Measurements from ENCODE around the gene PELI1. TPM values are rescaled to one million over a fixed set of nuclear protein-coding genes. Genes with fewer than 3 reads are reported as not detected.

PELI1 gene
- total and polyA plus RNA-seq, 2 experiments from 2014 or later: 2.8 to 7.8 TPM

- TF ChIP-seq EZH2phosphoT487 (IDR thresholded peaks at IDR 0.05; ENCODE audit: insufficient read depth, low read depth) (peak; percentile 77; the same call in 1 of the 2 replicates), EZH2 (IDR thresholded peaks at IDR 0.05; ENCODE audit: insufficient read depth, poor library complexity, severe bottlenecking) (no peak)
- H3K36me3 ChIP-seq (ENCODE audit: low read depth): no peaks in the 10 kb centered on the region
- H3K9ac ChIP-seq: no peak overlapping the region
- no peaks in the 10 kb centered on the region for H4K20me1 ChIP-seq (ENCODE audit: insufficient read depth)
- no peak overlapping the region for H2AFZ ChIP-seq
- peaks cover 26% of the 10 kb centered on the region for H3K79me2 ChIP-seq (ENCODE audit: insufficient read depth)
- in situ Hi-C loops (cut with MboI): no loop called here
- H3K4me2 ChIP-seq (ENCODE audit: unreplicated experiment): peak overlapping the region; percentile 51
- peaks cover 11% of the 10 kb centered on the region for H3F3A ChIP-seq (ENCODE audit: insufficient read depth)
- 8 to 12% methylated on average over 1 of the region's 1 CpG for WGBS, 2 experiments (ENCODE audit: low coverage in 1 of 2, low lambda C conversion rate in 2 of 2, missing lambda C conversion rate in 2 of 2)
- H3K27ac ChIP-seq: peak overlapping the region; percentile 20; the same call in 1 of the 2 replicates
- peak overlapping the region; percentile 32 for H3K4me3 ChIP-seq
- H3K9me2 ChIP-seq (ENCODE audit: insufficient read depth): no peaks in the 10 kb centered on the region
- no peaks in the 10 kb centered on the region for H3K9me3 ChIP-seq (ENCODE audit: low read depth)
- no peaks in the 10 kb centered on the region for H3K27me3 ChIP-seq (replicated peaks; ENCODE audit: insufficient read depth)
- peaks cover 26% of the 10 kb centered on the region for H3K4me1 ChIP-seq (ENCODE audit: insufficient read depth)
- peak; percentile 85 for DNase-seq
Measured at GRCh38 chr2:64114063-64114911, 29.9 kb downstream of the PELI1 start.

GRCh38 chr2:64112016-64112415 is 32.2 kb downstream of the PELI1 start:
- no peaks in the 10 kb centered on the region for H3K9me3 ChIP-seq (ENCODE audit: low read depth)
- in situ Hi-C loops (cut with MboI): no loop called here
- whole genome bisulfite sequencing, 2 experiments (ENCODE audit: low coverage in 1 of 2, low lambda C conversion rate in 2 of 2, missing lambda C conversion rate in 2 of 2): 88% methylated on average over 4 of the region's 4 CpGs
- TF ChIP-seq EZH2phosphoT487 (IDR thresholded peaks at IDR 0.05; ENCODE audit: insufficient read depth, low read depth): no peak
- TF ChIP-seq EZH2 (IDR thresholded peaks at IDR 0.05; ENCODE audit: insufficient read depth, poor library complexity, severe bottlenecking): no peak
- H3K4me2 ChIP-seq (ENCODE audit: unreplicated experiment): no peak overlapping the region
- DNase-seq: no peak
- H3K27ac ChIP-seq: no peak overlapping the region
- no peaks in the 10 kb centered on the region for H3K9me2 ChIP-seq (ENCODE audit: insufficient read depth)
- no peaks in the 10 kb centered on the region for H3K36me3 ChIP-seq (ENCODE audit: low read depth)
- no peaks in the 10 kb centered on the region for H3K27me3 ChIP-seq (replicated peaks; ENCODE audit: insufficient read depth)
- H3K9ac ChIP-seq: no peak overlapping the region
- H4K20me1 ChIP-seq (ENCODE audit: insufficient read depth): no peaks in the 10 kb centered on the region
- peaks cover 11% of the 10 kb centered on the region for H3F3A ChIP-seq (ENCODE audit: insufficient read depth)
- no peak overlapping the region for H2AFZ ChIP-seq
- peaks cover 30% of the 10 kb centered on the region for H3K79me2 ChIP-seq (ENCODE audit: insufficient read depth)
- peaks cover 26% of the 10 kb centered on the region for H3K4me1 ChIP-seq (ENCODE audit: insufficient read depth)
- H3K4me3 ChIP-seq: no peak overlapping the region

GRCh38 chr2:64111426-64111825 is 32.8 kb downstream of the PELI1 start:
- WGBS, 2 experiments (ENCODE audit: low coverage in 1 of 2, low lambda C conversion rate in 2 of 2, missing lambda C conversion rate in 2 of 2): 95 to 98% methylated on average over 2 of the region's 2 CpGs
- no peaks in the 10 kb centered on the region for H3K27me3 ChIP-seq (replicated peaks; ENCODE audit: insufficient read depth)
- no peak overlapping the region for H3K27ac ChIP-seq
- TF ChIP-seq EZH2 (IDR thresholded peaks at IDR 0.05; ENCODE audit: insufficient read depth, poor library complexity, severe bottlenecking): no peak
- TF ChIP-seq EZH2phosphoT487 (IDR thresholded peaks at IDR 0.05; ENCODE audit: insufficient read depth, low read depth): no peak
- H3K36me3 ChIP-seq (ENCODE audit: low read depth): no peaks in the 10 kb centered on the region
- H3K9ac ChIP-seq: no peak overlapping the region
- H3F3A ChIP-seq (ENCODE audit: insufficient read depth): peaks cover 11% of the 10 kb centered on the region
- peaks cover 26% of the 10 kb centered on the region for H3K4me1 ChIP-seq (ENCODE audit: insufficient read depth)
- no peaks in the 10 kb centered on the region for H4K20me1 ChIP-seq (ENCODE audit: insufficient read depth)
- no peak overlapping the region for H3K4me3 ChIP-seq
- in situ Hi-C loops (cut with MboI): no loop called here
- H2AFZ ChIP-seq: no peak overlapping the region
- peaks cover 24% of the 10 kb centered on the region for H3K79me2 ChIP-seq (ENCODE audit: insufficient read depth)
- peak; percentile 25 for DNase-seq
- H3K9me2 ChIP-seq (ENCODE audit: insufficient read depth): no peaks in the 10 kb centered on the region
- no peaks in the 10 kb centered on the region for H3K9me3 ChIP-seq (ENCODE audit: low read depth)
- no peak overlapping the region for H3K4me2 ChIP-seq (ENCODE audit: unreplicated experiment)

- Histone ChIP-seq H3K27ac (no peak overlapping the region), H4K20me1 (ENCODE audit: insufficient read depth) (no peaks in the 10 kb centered on the region), H3K9ac (no peak overlapping the region), H3K9me3 (ENCODE audit: low read depth) (no peaks in the 10 kb centered on the region), H3K9me2 (ENCODE audit: insufficient read depth) (no peaks in the 10 kb centered on the region), H3K36me3 (ENCODE audit: low read depth) (no peaks in the 10 kb centered on the region), H3F3A (ENCODE audit: insufficient read depth) (peaks cover 14% of the 10 kb centered on the region; the same call in 1 of the 2 replicates), H3K4me1 (ENCODE audit: insufficient read depth) (peaks cover 20% of the 10 kb centered on the region), H3K4me2 (ENCODE audit: unreplicated experiment) (no peak overlapping the region), H3K4me3 (no peak overlapping the region), H3K79me2 (ENCODE audit: insufficient read depth) (peaks cover 20% of the 10 kb centered on the region; the same call in 1 of the 2 replicates), H3K27me3 (replicated peaks; ENCODE audit: insufficient read depth) (no peaks in the 10 kb centered on the region), H2AFZ (no peak overlapping the region)
- TF ChIP-seq EZH2phosphoT487 (IDR thresholded peaks at IDR 0.05; ENCODE audit: insufficient read depth, low read depth) (no peak), EZH2 (IDR thresholded peaks at IDR 0.05; ENCODE audit: insufficient read depth, poor library complexity, severe bottlenecking) (no peak)
- DNase-seq: no peak
- in situ Hi-C loops (cut with MboI): no loop called here
- 60 to 64% methylated on average over 3 of the region's 3 CpGs for WGBS, 2 experiments (ENCODE audit: low coverage in 1 of 2, low lambda C conversion rate in 2 of 2, missing lambda C conversion rate in 2 of 2)
Measured at GRCh38 chr2:64108666-64109241, 35.5 kb downstream of the PELI1 start.

Measured in GM23248 (cell line).